DOHH2 (cell line): Measurements from ENCODE around the gene UBR3.

Source experiments
- CTCF ChIP-seq: fragments of 200-600 bp; sonication (generic); IDR thresholded peaks from one replicate; pipeline ENCODE4 v1.5.1; 2014; ENCODE audit warnings: antibody characterized with exemption, mild to moderate bottlenecking, low read depth, low read length; ENCODE audit not compliant: poor library complexity, severe bottlenecking
- EZH2phosphoT487 ChIP-seq: fragments of 200-600 bp; sonication (generic); IDR thresholded peaks from 2 replicates; pipeline ENCODE4 v1.6.1; 2017; ENCODE audit warnings: borderline replicate concordance, mild to moderate bottlenecking, antibody characterized with exemption, low read length, moderate library complexity, mixed read lengths

GRCh38 chr2:169910109-169910799 is 83.0 kb downstream of the UBR3 start:
- TF ChIP-seq CTCF: no peak
- no peak for TF ChIP-seq EZH2phosphoT487
